ENCODE measurements around the gene XXYLT1.
"Not testable (repeated sequence)": the region's sequence is repeated elsewhere in the genome, so short reads cannot be mapped to it uniquely, and the experiment has no call there.

XXYLT1 gene

GRCh38 chr3:195197765-195198425 is 73.1 kb downstream of the XXYLT1 start:
- FAIRE-seq (no peak), DNase-seq (ENCODE audit: insufficient read length) (no peak)
- no peak for TF ChIP-seq POLR2A (IDR thresholded peaks at IDR 0.05; ENCODE audit: low read depth, low read length)
- no peak for TF ChIP-seq POLR2AphosphoS5 (IDR thresholded peaks at IDR 0.05; ENCODE audit: low read depth, low read length)
- TF ChIP-seq TAF1 (IDR thresholded peaks at IDR 0.05; ENCODE audit: borderline replicate concordance, low read depth, low read length) = no peak

GRCh38 chr3:195196266-195196665 is 74.7 kb downstream of the XXYLT1 start:
- FAIRE-seq = no peak
- DNase-seq (ENCODE audit: insufficient read length) = no peak
- no peak for TF ChIP-seq TAF1 (IDR thresholded peaks at IDR 0.05; ENCODE audit: borderline replicate concordance, low read depth, low read length)
- TF ChIP-seq POLR2A (IDR thresholded peaks at IDR 0.05; ENCODE audit: low read depth, low read length) = no peak
- TF ChIP-seq POLR2AphosphoS5 (IDR thresholded peaks at IDR 0.05; ENCODE audit: low read depth, low read length) = no peak

GRCh38 chr3:195195321-195196209 is 75.4 kb downstream of the XXYLT1 start:
- FAIRE-seq = no peak
- no peak for DNase-seq (ENCODE audit: insufficient read length)
- TF ChIP-seq POLR2AphosphoS5 (IDR thresholded peaks at IDR 0.05; ENCODE audit: low read depth, low read length) (no peak), POLR2A (IDR thresholded peaks at IDR 0.05; ENCODE audit: low read depth, low read length) (no peak), TAF1 (IDR thresholded peaks at IDR 0.05; ENCODE audit: borderline replicate concordance, low read depth, low read length) (no peak)

- FAIRE-seq = no peak
Observed at GRCh38 chr3:195194559-195195206, 76.3 kb downstream of the XXYLT1 start.

GRCh38 chr3:195191580-195191979 is 79.4 kb downstream of the XXYLT1 start:
- DNase-seq (ENCODE audit: insufficient read length) (no peak), FAIRE-seq (no peak)
- no peak for TF ChIP-seq TAF1 (IDR thresholded peaks at IDR 0.05; ENCODE audit: borderline replicate concordance, low read depth, low read length)
- TF ChIP-seq POLR2AphosphoS5 (IDR thresholded peaks at IDR 0.05; ENCODE audit: low read depth, low read length) = no peak
- TF ChIP-seq POLR2A (IDR thresholded peaks at IDR 0.05; ENCODE audit: low read depth, low read length) = no peak

More at GRCh38 chr3:195194559-195195206, 76.3 kb downstream of the XXYLT1 start:
- TF ChIP-seq POLR2A (IDR thresholded peaks at IDR 0.05; ENCODE audit: low read depth, low read length) (no peak), POLR2AphosphoS5 (IDR thresholded peaks at IDR 0.05; ENCODE audit: low read depth, low read length) (no peak), TAF1 (IDR thresholded peaks at IDR 0.05; ENCODE audit: borderline replicate concordance, low read depth, low read length) (no peak)
- DNase-seq (ENCODE audit: insufficient read length) = no peak

- TF ChIP-seq POLR2A (IDR thresholded peaks at IDR 0.05; ENCODE audit: low read depth, low read length) (no peak), TAF1 (IDR thresholded peaks at IDR 0.05; ENCODE audit: borderline replicate concordance, low read depth, low read length) (no peak), POLR2AphosphoS5 (IDR thresholded peaks at IDR 0.05; ENCODE audit: low read depth, low read length) (no peak)
- no peak for DNase-seq (ENCODE audit: insufficient read length)
- FAIRE-seq = no peak
Observed at GRCh38 chr3:195189821-195190220, 81.1 kb downstream of the XXYLT1 start.

GRCh38 chr3:195188426-195188927 is 82.5 kb downstream of the XXYLT1 start:
- DNase-seq (ENCODE audit: insufficient read length) = no peak
- TF ChIP-seq TAF1 (IDR thresholded peaks at IDR 0.05; ENCODE audit: borderline replicate concordance, low read depth, low read length) (no peak), POLR2A (IDR thresholded peaks at IDR 0.05; ENCODE audit: low read depth, low read length) (no peak), POLR2AphosphoS5 (IDR thresholded peaks at IDR 0.05; ENCODE audit: low read depth, low read length) (no peak)
- FAIRE-seq = no peak

GRCh38 chr3:195187609-195188425 is 83.1 kb downstream of the XXYLT1 start:
- FAIRE-seq (no peak), DNase-seq (ENCODE audit: insufficient read length) (no peak)
- TF ChIP-seq POLR2AphosphoS5 (IDR thresholded peaks at IDR 0.05; ENCODE audit: low read depth, low read length) = no peak
- TF ChIP-seq POLR2A (IDR thresholded peaks at IDR 0.05; ENCODE audit: low read depth, low read length) = no peak
- no peak for TF ChIP-seq TAF1 (IDR thresholded peaks at IDR 0.05; ENCODE audit: borderline replicate concordance, low read depth, low read length)

- not testable (repeated sequence) for FAIRE-seq; DNase-seq (ENCODE audit: insufficient read length)
Observed at GRCh38 chr3:195186710-195187047, 84.3 kb downstream of the XXYLT1 start.

- FAIRE-seq (no peak), DNase-seq (ENCODE audit: insufficient read length) (no peak)
- TF ChIP-seq TAF1 (IDR thresholded peaks at IDR 0.05; ENCODE audit: borderline replicate concordance, low read depth, low read length) (no peak), POLR2AphosphoS5 (IDR thresholded peaks at IDR 0.05; ENCODE audit: low read depth, low read length) (no peak), POLR2A (IDR thresholded peaks at IDR 0.05; ENCODE audit: low read depth, low read length) (no peak)
Observed at GRCh38 chr3:195186041-195186709, 84.8 kb downstream of the XXYLT1 start.
